K562 (cell line): ENCODE data around the gene OSBPL3. TPM values are rescaled to one million over a fixed set of nuclear protein-coding genes. Genes with fewer than 3 reads are reported as not detected.

Experiments used
- ATF7 ChIP-seq: fragments of 450-650 bp; IDR thresholded peaks from 2 replicates; pipeline ENCODE4 v1.7.1; 2014; ENCODE audit warnings: mild to moderate bottlenecking, moderate library complexity
- ELF1 ChIP-seq: fragments of 200-800 bp; sonication (Bioruptor generic); IDR thresholded peaks from 2 replicates; pipeline ENCODE4 v1.6.1; 2016; ENCODE audit warnings: missing genetic modification characterization, missing compliant biosample characterization
- EP400 ChIP-seq: fragments of 450-650 bp; IDR thresholded peaks from 2 replicates; pipeline ENCODE4 v1.6.1; 2017; ENCODE audit warnings: antibody characterized with exemption, mild to moderate bottlenecking, moderate library complexity
- EWSR1 ChIP-seq: fragments of 450-650 bp; IDR thresholded peaks from 2 replicates; pipeline ENCODE4 v1.6.1; 2018; ENCODE audit warnings: borderline replicate concordance, mild to moderate bottlenecking, low read depth, moderate library complexity; ENCODE audit not compliant: partially characterized antibody
- FOS ChIP-seq: IDR thresholded peaks from 3 replicates; pipeline ENCODE4 v1.6.1; 2011; ENCODE audit not compliant: insufficient read length; ENCODE audit errors: extremely low read depth
- JUND ChIP-seq, 2 experiments: IDR thresholded peaks; 2 replicates in 1 of 2; 3 replicates in 1 of 2; pipeline ENCODE4 v1.6.1; 2011; ENCODE audit warnings: borderline replicate concordance in 2 of 2, low read depth in 2 of 2, low read length in 2 of 2, improper control_type of control experiment in 1 of 2, missing biosample characterization in 1 of 2, missing genetic modification characterization in 1 of 2, missing genetic modification reagents in 1 of 2
- KLF1 ChIP-seq: fragments of 450-650 bp; IDR thresholded peaks from 2 replicates; pipeline ENCODE4 v1.6.1; 2016; ENCODE audit warnings: missing genetic modification characterization, missing compliant biosample characterization
- MAFK ChIP-seq: IDR thresholded peaks from 2 replicates; pipeline ENCODE4 v1.6.1; 2011; ENCODE audit warnings: low read length, improper control_type of control experiment
- MCM7 ChIP-seq, 2 experiments: fragments of 450-650 bp; IDR thresholded peaks; 2 replicates each; pipeline ENCODE4 v1.6.1; 2016 to 2018
- SMARCE1 ChIP-seq: fragments of 450-650 bp; IDR thresholded peaks from 2 replicates; pipeline ENCODE4 v1.7.1; 2016; ENCODE audit warnings: mild to moderate bottlenecking
- SMC3 ChIP-seq: conservative IDR thresholded peaks from 2 replicates; pipeline ENCODE4 v1.6.1; 2011; ENCODE audit warnings: low read depth, low read length, improper control_type of control experiment; ENCODE audit not compliant: insufficient read depth
- ZNF282 ChIP-seq: sonication (generic); formaldehyde crosslinking; IDR thresholded peaks from 2 replicates; pipeline ENCODE4 v1.8.1; 2023; ENCODE audit warnings: missing genetic modification reagents
- polyA plus RNA-seq, 8 experiments: library from polyadenylated mRNA; depleted of rRNA in 4 of 8; stranded (reverse) in 5 of 8; unstranded in 3 of 8; fragments of >200 nt; fragmentation: Nextera tagmentation in 2 of 8; fragmentation: Illumina TruSeq in 1 of 8; extraction: Ambion mirVana in 2 of 8; extraction: Trizol in 1 of 8; gene quantifications; 2 replicates each; pipeline versions ENCODE4 v1.2.1 to v1.2.3, GENCODE V29; 2011 to 2014; ENCODE audit warnings: inconsistent platforms in 1 of 8, missing spikeins in 1 of 8
- total RNA-seq, 7 experiments: library from RNA; depleted of rRNA in 6 of 7; stranded (reverse); fragments of >200 nt in 6 of 7; fragmentation: Illumina TruSeq in 2 of 7; extraction: Trizol in 2 of 7; gene quantifications; 2 replicates each; pipeline versions ENCODE4 v1.2.1 to v1.2.3, GENCODE V29; 2011 to 2021; ENCODE audit warnings: low replicate concordance in 1 of 7
- TF ChIP-seq, protein P1 (sequence below), 2 experiments: IDR thresholded peaks; 2 replicates each; pipeline ENCODE4 v1.6.1; 2012; ENCODE audit warnings: improper control_type of control experiment in 2 of 2, low read depth in 2 of 2, low read length in 2 of 2, borderline replicate concordance in 1 of 2
- TF ChIP-seq, protein P2 (sequence below), 2 experiments: fragments of 450-650 bp in 1 of 2; IDR thresholded peaks; 2 replicates each; pipeline ENCODE4 v1.6.1; 2011 to 2017; ENCODE audit warnings: low read depth in 2 of 2, antibody characterized with exemption in 1 of 2, borderline replicate concordance in 1 of 2, low read length in 1 of 2, mild to moderate bottlenecking in 1 of 2, mixed read lengths in 1 of 2; ENCODE audit not compliant: control insufficient read depth in 1 of 2
- TF ChIP-seq, protein P3 (sequence below): fragments of 250-450 bp; sonication (Bioruptor Pico); IDR thresholded peaks from 2 replicates; pipeline ENCODE4 v1.9.0; 2021; ENCODE audit warnings: mild to moderate bottlenecking, inconsistent platforms
- TF ChIP-seq, protein P4 (sequence below), 2 experiments: fragments of 200-800 bp in 1 of 2; sonication (Bioruptor generic) in 1 of 2; sonication (generic) in 1 of 2; formaldehyde crosslinking in 1 of 2; IDR thresholded peaks in 1 of 2; conservative IDR thresholded peaks in 1 of 2; 2 replicates each; pipeline versions ENCODE4 v1.5.0 to v1.6.1; 2016 to 2020; ENCODE audit warnings: missing compliant biosample characterization in 1 of 2, missing genetic modification characterization in 1 of 2, missing genetic modification reagents in 1 of 2
- TF ChIP-seq, protein P5 (sequence below): fragments of 250-450 bp; sonication (Bioruptor Pico); IDR thresholded peaks from 2 replicates; pipeline ENCODE4 v1.8.0; 2022; ENCODE audit warnings: moderate library complexity, mild to moderate bottlenecking, inconsistent platforms

Gene OSBPL3
- total and polyA plus RNA-seq, 9 of the 15 experiments (the other 6 are each of a cell fraction or from before 2014, with no cell fraction given): 4.8 to 37.2 (median 26.5) TPM

DNA sequence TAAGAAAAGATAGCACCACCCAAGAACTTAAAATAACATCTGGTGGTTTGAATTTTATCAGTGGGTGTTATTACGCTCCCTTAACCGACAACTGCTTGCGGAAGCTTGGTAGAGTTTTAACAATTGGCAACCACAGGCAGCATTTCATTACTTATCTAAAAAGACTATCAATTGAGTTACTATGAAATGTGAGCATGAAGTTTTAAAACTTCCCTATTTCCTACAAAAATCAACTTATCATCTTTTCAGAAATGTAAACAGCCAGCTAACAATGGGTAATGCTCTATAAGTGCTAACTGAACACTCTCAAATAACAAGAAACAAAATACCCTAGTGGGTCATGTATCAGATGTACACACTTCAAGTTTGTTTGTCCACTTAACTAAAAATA, 68.8 kb downstream of the OSBPL3 start (continued):
- TF ChIP-seq, protein P1, sequence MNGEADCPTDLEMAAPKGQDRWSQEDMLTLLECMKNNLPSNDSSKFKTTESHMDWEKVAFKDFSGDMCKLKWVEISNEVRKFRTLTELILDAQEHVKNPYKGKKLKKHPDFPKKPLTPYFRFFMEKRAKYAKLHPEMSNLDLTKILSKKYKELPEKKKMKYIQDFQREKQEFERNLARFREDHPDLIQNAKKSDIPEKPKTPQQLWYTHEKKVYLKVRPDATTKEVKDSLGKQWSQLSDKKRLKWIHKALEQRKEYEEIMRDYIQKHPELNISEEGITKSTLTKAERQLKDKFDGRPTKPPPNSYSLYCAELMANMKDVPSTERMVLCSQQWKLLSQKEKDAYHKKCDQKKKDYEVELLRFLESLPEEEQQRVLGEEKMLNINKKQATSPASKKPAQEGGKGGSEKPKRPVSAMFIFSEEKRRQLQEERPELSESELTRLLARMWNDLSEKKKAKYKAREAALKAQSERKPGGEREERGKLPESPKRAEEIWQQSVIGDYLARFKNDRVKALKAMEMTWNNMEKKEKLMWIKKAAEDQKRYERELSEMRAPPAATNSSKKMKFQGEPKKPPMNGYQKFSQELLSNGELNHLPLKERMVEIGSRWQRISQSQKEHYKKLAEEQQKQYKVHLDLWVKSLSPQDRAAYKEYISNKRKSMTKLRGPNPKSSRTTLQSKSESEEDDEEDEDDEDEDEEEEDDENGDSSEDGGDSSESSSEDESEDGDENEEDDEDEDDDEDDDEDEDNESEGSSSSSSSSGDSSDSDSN (IDR thresholded peaks at IDR 0.05; ENCODE audit: borderline replicate concordance in 1 of 2, low read depth in 2 of 2, low read length in 2 of 2): no peak
- TF ChIP-seq EWSR1 (no peak), EP400 (peak; percentile 29; the same call in 1 of the 2 replicates), JUND (IDR thresholded peaks at IDR 0.05; ENCODE audit: borderline replicate concordance, low read depth, low read length) (peak; percentile 21; the same call in 1 of the 2 replicates), JUND (tag; IDR thresholded peaks at IDR 0.05; ENCODE audit: borderline replicate concordance, low read depth, low read length) (no peak; the same call in 2 of the 3 replicates), ELF1 (tag) (peak; percentile 45; the same call in 1 of the 2 replicates), SMC3 (no peak), ATF7 (0 out of 2 replicates have a peak, but pooled peaks have one; percentile 18), SMARCE1 (no peak; the same call in 1 of the 2 replicates), MAFK (0 out of 2 replicates have a peak, but pooled peaks have one; percentile 31), KLF1 (tag) (no peak), MCM7 (IDR thresholded peaks at IDR 0.05) (no peak), FOS (no peak), ZNF282 (CRISPR knock-in tag) (no peak)
- TF ChIP-seq, protein P2, sequence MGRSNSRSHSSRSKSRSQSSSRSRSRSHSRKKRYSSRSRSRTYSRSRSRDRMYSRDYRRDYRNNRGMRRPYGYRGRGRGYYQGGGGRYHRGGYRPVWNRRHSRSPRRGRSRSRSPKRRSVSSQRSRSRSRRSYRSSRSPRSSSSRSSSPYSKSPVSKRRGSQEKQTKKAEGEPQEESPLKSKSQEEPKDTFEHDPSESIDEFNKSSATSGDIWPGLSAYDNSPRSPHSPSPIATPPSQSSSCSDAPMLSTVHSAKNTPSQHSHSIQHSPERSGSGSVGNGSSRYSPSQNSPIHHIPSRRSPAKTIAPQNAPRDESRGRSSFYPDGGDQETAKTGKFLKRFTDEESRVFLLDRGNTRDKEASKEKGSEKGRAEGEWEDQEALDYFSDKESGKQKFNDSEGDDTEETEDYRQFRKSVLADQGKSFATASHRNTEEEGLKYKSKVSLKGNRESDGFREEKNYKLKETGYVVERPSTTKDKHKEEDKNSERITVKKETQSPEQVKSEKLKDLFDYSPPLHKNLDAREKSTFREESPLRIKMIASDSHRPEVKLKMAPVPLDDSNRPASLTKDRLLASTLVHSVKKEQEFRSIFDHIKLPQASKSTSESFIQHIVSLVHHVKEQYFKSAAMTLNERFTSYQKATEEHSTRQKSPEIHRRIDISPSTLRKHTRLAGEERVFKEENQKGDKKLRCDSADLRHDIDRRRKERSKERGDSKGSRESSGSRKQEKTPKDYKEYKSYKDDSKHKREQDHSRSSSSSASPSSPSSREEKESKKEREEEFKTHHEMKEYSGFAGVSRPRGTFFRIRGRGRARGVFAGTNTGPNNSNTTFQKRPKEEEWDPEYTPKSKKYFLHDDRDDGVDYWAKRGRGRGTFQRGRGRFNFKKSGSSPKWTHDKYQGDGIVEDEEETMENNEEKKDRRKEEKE (IDR thresholded peaks at IDR 0.05; ENCODE audit: borderline replicate concordance in 1 of 2, control insufficient read depth in 1 of 2, low read depth in 2 of 2, low read length in 1 of 2): no peak
- TF ChIP-seq, protein P3, sequence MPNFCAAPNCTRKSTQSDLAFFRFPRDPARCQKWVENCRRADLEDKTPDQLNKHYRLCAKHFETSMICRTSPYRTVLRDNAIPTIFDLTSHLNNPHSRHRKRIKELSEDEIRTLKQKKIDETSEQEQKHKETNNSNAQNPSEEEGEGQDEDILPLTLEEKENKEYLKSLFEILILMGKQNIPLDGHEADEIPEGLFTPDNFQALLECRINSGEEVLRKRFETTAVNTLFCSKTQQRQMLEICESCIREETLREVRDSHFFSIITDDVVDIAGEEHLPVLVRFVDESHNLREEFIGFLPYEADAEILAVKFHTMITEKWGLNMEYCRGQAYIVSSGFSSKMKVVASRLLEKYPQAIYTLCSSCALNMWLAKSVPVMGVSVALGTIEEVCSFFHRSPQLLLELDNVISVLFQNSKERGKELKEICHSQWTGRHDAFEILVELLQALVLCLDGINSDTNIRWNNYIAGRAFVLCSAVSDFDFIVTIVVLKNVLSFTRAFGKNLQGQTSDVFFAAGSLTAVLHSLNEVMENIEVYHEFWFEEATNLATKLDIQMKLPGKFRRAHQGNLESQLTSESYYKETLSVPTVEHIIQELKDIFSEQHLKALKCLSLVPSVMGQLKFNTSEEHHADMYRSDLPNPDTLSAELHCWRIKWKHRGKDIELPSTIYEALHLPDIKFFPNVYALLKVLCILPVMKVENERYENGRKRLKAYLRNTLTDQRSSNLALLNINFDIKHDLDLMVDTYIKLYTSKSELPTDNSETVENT (CRISPR knock-in tag): no peak
- TF ChIP-seq, protein P4, sequence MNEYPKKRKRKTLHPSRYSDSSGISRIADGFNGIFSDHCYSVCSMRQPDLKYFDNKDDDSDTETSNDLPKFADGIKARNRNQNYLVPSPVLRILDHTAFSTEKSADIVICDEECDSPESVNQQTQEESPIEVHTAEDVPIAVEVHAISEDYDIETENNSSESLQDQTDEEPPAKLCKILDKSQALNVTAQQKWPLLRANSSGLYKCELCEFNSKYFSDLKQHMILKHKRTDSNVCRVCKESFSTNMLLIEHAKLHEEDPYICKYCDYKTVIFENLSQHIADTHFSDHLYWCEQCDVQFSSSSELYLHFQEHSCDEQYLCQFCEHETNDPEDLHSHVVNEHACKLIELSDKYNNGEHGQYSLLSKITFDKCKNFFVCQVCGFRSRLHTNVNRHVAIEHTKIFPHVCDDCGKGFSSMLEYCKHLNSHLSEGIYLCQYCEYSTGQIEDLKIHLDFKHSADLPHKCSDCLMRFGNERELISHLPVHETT (CRISPR knock-in tag; conservative IDR thresholded peaks at IDR 0.05 in 1 of 2, IDR thresholded peaks at IDR 0.05 in 1 of 2): 0 out of 4 replicates have a peak, but pooled peaks of 1 of the 2 experiments have one; percentile 24
- TF ChIP-seq, protein P5, sequence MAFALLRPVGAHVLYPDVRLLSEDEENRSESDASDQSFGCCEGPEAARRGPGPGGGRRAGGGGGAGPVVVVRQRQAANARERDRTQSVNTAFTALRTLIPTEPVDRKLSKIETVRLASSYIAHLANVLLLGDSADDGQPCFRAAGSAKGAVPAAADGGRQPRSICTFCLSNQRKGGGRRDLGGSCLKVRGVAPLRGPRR (CRISPR knock-in tag): no peak
